ENCODE measurements around the gene CDH13. TPM values are rescaled to one million over a fixed set of nuclear protein-coding genes. Genes with fewer than 3 reads are reported as not detected.

CDH13 gene
- total and polyA plus RNA-seq, 2 of the 8 experiments (the other 6 are each of a cell fraction or from before 2014, with no cell fraction given): 2.3 to 2.4 TPM

DNA sequence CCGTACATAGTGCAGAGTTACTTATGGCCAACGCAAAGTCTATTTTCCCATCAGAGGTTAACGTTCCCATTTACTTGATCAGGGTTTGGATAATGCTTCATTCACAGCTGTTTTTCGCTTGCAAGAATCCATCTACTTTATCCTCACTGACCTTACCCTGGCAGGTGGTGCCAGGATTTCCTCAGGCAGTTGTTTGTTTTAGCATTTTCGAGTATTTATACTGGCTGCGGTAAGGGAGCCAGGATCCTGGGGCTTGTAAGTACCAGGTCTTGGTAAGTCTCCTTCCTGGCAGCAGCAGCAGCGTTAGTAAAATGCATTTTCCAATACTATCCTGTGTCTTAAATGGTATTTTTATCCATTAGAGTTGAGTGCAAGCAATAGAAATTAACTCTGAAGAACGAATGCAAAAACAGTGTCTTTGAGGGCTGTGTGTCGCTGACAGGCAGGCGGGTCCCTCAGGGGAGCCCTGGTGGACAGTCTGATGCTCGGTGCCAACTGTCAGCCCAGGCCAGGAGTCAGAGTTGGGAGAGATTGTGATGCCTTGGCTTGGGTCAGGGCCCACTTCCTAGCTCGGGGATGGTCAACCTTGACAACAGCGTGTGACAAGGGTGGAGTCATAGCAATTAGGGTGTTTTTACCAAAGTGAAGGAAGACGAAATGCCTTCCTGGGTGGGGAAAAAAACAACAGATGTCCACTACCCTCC is 1088.6 kb downstream of the CDH13 start:
- H3K18ac ChIP-seq (ENCODE audit: extremely low read depth, low read length): no peak overlapping the region
- H3K9ac ChIP-seq (replicated peaks in 1 of 4; ENCODE audit: extremely low read depth in 1 of 4, low read depth in 3 of 4, low read length in 3 of 4): no peak overlapping the region
- H4K91ac ChIP-seq (replicated peaks; ENCODE audit: insufficient read length, low read length): no peak overlapping the region
- no peaks in the 10 kb centered on the region for H3K23me2 ChIP-seq (ENCODE audit: low read depth, low read length)
- H4K5ac ChIP-seq (ENCODE audit: insufficient read length, low read depth, low read length): no peak overlapping the region
- H3K9me3 ChIP-seq (ENCODE audit: insufficient read depth in 2 of 2, low read depth in 1 of 2, low read length in 1 of 2): no peaks in the 10 kb centered on the region
- no peaks in the 10 kb centered on the region for H3K79me1 ChIP-seq (ENCODE audit: low read depth, low read length)
- DNase-seq (ENCODE audit: low read depth in 1 of 2, low spot score in 2 of 2): no peak
- no peaks in the 10 kb centered on the region for H3K79me2 ChIP-seq (ENCODE audit: control insufficient read depth in 1 of 2, insufficient read depth in 2 of 2, low read length in 2 of 2)
- H3K4me1 ChIP-seq (replicated peaks in 1 of 4; ENCODE audit: control insufficient read depth in 3 of 4, insufficient read depth in 4 of 4, low read length in 3 of 4): 0 out of 7 replicates have a peak, but pooled peaks cover 0 to 6% (median 0%) of the 10 kb centered on the region in 4 experiments
- H2AK5ac ChIP-seq (ENCODE audit: low read depth, low read length): no peak overlapping the region
- POLR2A ChIA-PET (ENCODE audit: partially characterized antibody): no interaction called here
- no peak for FAIRE-seq
- no peaks in the 10 kb centered on the region for H3K27me3 ChIP-seq (replicated peaks in 1 of 4; ENCODE audit: control insufficient read depth in 3 of 4, extremely low read depth in 1 of 4, insufficient read depth in 3 of 4, low read length in 3 of 4)
- no peak overlapping the region for H3K4me3 ChIP-seq (ENCODE audit: extremely low read depth in 1 of 4, insufficient read depth in 2 of 4, low read depth in 3 of 4, low read length in 4 of 4)
- H3K36me3 ChIP-seq (ENCODE audit: control insufficient read depth in 2 of 4, insufficient read depth in 4 of 4, low read length in 3 of 4): no peaks in the 10 kb centered on the region
- H3K4me2 ChIP-seq (ENCODE audit: insufficient read depth in 1 of 2, low read depth in 2 of 2, low read length in 2 of 2): no peak overlapping the region
- no peak overlapping the region for H2BK120ac ChIP-seq (replicated peaks; ENCODE audit: low read depth, low read length)
- H3K23ac ChIP-seq (ENCODE audit: insufficient read length): no peak overlapping the region
- H2BK15ac ChIP-seq (ENCODE audit: low read length): no peak overlapping the region
- CTCF ChIA-PET (ENCODE audit: partially characterized antibody): interaction anchor here (0.5 to 2.0 kb wide), 8 partner anchors 10 to 393 kb away, joined by 3 to 7 read pairs (median 4); no protein-coding TSS in a partner anchor
- H2BK12ac ChIP-seq (ENCODE audit: low read depth, low read length): no peak overlapping the region
- no peak overlapping the region for H2BK20ac ChIP-seq (ENCODE audit: low read length)
- no peaks in the 10 kb centered on the region for H4K20me1 ChIP-seq (replicated peaks in 1 of 2; ENCODE audit: control insufficient read depth in 1 of 2, insufficient read depth in 2 of 2, low read length in 2 of 2)
- 88% methylated on average over 14 of the region's 14 CpGs; no CpG with 5 or more reads in 1 of the 2 experiments for WGBS, 2 experiments (ENCODE audit: extremely low coverage in 1 of 2, insufficient coverage in 1 of 2, insufficient read length in 1 of 2, insufficient replicate concordance in 2 of 2, low coverage in 1 of 2, low lambda C conversion rate in 2 of 2, missing lambda C conversion rate in 1 of 2)
- no peak overlapping the region for H2AFZ ChIP-seq (ENCODE audit: low read length)
- H3K56ac ChIP-seq (replicated peaks; ENCODE audit: insufficient read length, low read depth, low read length): no peak overlapping the region
- H4K8ac ChIP-seq (ENCODE audit: extremely low read depth, insufficient read depth, low read length): no peak overlapping the region
- peak in 1 of 3 experiments; percentile 5; a peak in 1 of 4 replicates for TF ChIP-seq CTCF (IDR thresholded peaks at IDR 0.05; ENCODE audit: control extremely low read depth in 1 of 3, insufficient read depth in 1 of 3, low read depth in 1 of 3, low read length in 3 of 3)
- no peak for TF ChIP-seq EZH2 (IDR thresholded peaks at IDR 0.05; ENCODE audit: low read depth, low read length, severe bottlenecking)
- H2BK5ac ChIP-seq (ENCODE audit: low read depth, low read length): no peak overlapping the region
- no peak overlapping the region for H3K27ac ChIP-seq (ENCODE audit: low read depth, low read length)
- no peak overlapping the region for H3K4ac ChIP-seq (replicated peaks; ENCODE audit: insufficient read length, low read depth, low read length)
- no peak overlapping the region for H3K14ac ChIP-seq (ENCODE audit: insufficient read length)
